Panc1 (cell line): Measurements from ENCODE around the gene NCAM2. TPM values are rescaled to one million over a fixed set of nuclear protein-coding genes. Genes with fewer than 3 reads are reported as not detected.

Experiments used
- ATAC-seq: fragments of 200-7000 bp; cut with Tn5 transposase; 2 replicates; pipeline ENCODE4 v1.9.1; 2020; ENCODE audit warnings: mild to moderate bottlenecking, moderate library complexity
- BruUV-seq: library from RNA; stranded (reverse); fragments of 400-500 nt; replicated peaks from 2 replicates; lab custom pipeline; 2021; lab: Mats Ljungman, UMichigan
- CTCF ChIA-PET: fragments of 300-600 bp; sonication (Branson Sonifier 250); formaldehyde crosslinking; loops from one replicate; lab custom pipeline; 2022; ENCODE audit warnings: antibody characterized with exemption; lab: Charles Lee
- POLR2A ChIA-PET: fragments of 300-600 bp; sonication (Branson Sonifier 250); formaldehyde crosslinking; loops from one replicate; lab custom pipeline; 2022; ENCODE audit warnings: antibody characterized with exemption; lab: Charles Lee
- DNase-seq: peaks from one replicate; pipeline ENCODE4 v3.0.0-alpha.2; 2010; ENCODE audit warnings: low read depth, low spot score
- H3K27ac ChIP-seq: 2 replicates; pipeline ENCODE4 v1.5.1; 2011; ENCODE audit warnings: mild to moderate bottlenecking, low read length, inconsistent platforms
- H3K27me3 ChIP-seq: fragments of 200-500 bp; sonication (Bioruptor generic); 2 replicates; pipeline ENCODE4 v1.6.0; 2014; ENCODE audit warnings: low read length, inconsistent platforms; ENCODE audit not compliant: control insufficient read depth, insufficient read depth
- H3K36me3 ChIP-seq: fragments of 200-500 bp; sonication (Bioruptor generic); 2 replicates; pipeline ENCODE4 v1.5.1; 2014; ENCODE audit warnings: inconsistent platforms, mild to moderate bottlenecking, low read length, moderate library complexity; ENCODE audit not compliant: control insufficient read depth, insufficient read depth
- H3K4me1 ChIP-seq: 2 replicates; pipeline ENCODE4 v1.5.1; 2011; ENCODE audit warnings: inconsistent platforms, mild to moderate bottlenecking, low read length, moderate library complexity; ENCODE audit not compliant: control insufficient read depth, insufficient read depth
- H3K4me3 ChIP-seq, 2 experiments: 2 replicates each; pipeline ENCODE4 v1.5.1; 2011 to 2012; ENCODE audit warnings: low read depth in 2 of 2, low read length in 2 of 2, mild to moderate bottlenecking in 2 of 2, inconsistent platforms in 1 of 2, moderate library complexity in 1 of 2
- H3K9me3 ChIP-seq: fragments of 200-500 bp; sonication (Bioruptor generic); 2 replicates; pipeline ENCODE4 v1.5.1; 2014; ENCODE audit warnings: low read depth, mild to moderate bottlenecking, inconsistent platforms, low read length, moderate library complexity; ENCODE audit not compliant: control insufficient read depth, insufficient read depth
- POLR2AphosphoS5 ChIP-seq: IDR thresholded peaks from 2 replicates; pipeline ENCODE4 v1.6.1; 2012; ENCODE audit warnings: mild to moderate bottlenecking, low read depth, low read length, moderate library complexity
- REST ChIP-seq, 2 experiments: IDR thresholded peaks; 2 replicates each; pipeline ENCODE4 v1.6.1; 2011 to 2012; ENCODE audit warnings: low read depth in 2 of 2, control low read depth in 1 of 2, low read length in 1 of 2, mild to moderate bottlenecking in 1 of 2, moderate library complexity in 1 of 2; ENCODE audit not compliant: insufficient read depth in 1 of 2
- SIN3A ChIP-seq: IDR thresholded peaks from 2 replicates; pipeline ENCODE4 v1.6.1; 2012; ENCODE audit warnings: low read depth, mild to moderate bottlenecking, low read length, moderate library complexity, borderline replicate concordance; ENCODE audit not compliant: insufficient read depth
- TCF7L2 ChIP-seq: IDR thresholded peaks from 2 replicates; pipeline ENCODE4 v1.6.1; 2011; ENCODE audit warnings: mild to moderate bottlenecking, low read depth, low read length, inconsistent platforms
- in situ Hi-C: cut with HindIII; loops from 2 replicates; pipeline ENCODE4 v1.10.0; 2016; ENCODE audit warnings: low sequenced_read_pairs, low pct_unique_long_range_greater_than_20kb
- intact Hi-C: fragments of 100-400 bp; cut with micrococcal nuclease; formaldehyde crosslinking; loops from one replicate; pipeline ENCODE4 v1.10.0; 2022; ENCODE audit not compliant: unreplicated experiment
- total RNA-seq: library from RNA; stranded (reverse); gene quantifications from one replicate; pipeline ENCODE4 v1.2.1, GENCODE V29; 2021; ENCODE audit not compliant: unreplicated experiment
- TF ChIP-seq, protein P1 (sequence below): fragments of 450-650 bp; IDR thresholded peaks from 2 replicates; pipeline ENCODE4 v1.5.1; 2017; ENCODE audit warnings: mild to moderate bottlenecking

The NCAM2 gene
- total RNA-seq, 1 experiment from 2014 or later: 2.2 TPM

DNA sequence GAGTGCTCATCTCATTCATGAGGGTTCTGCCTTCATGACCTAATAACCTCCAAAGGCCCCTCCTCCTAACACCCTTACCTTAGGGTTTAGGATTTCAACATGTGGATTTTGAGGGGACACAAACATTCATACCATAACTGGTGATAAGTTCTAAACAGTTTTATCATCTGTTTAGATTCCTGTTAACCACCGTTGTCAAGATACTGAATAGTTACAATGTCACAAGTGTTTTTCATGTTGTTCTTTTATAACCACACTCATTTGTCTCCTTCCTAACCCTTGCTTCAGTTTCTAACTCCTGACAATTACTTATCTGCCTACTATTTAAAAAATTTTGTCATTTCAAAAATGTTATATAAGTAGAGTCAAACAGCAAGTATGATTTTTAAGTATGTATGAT lies 86.0 kb downstream of the NCAM2 start:
- Histone ChIP-seq H3K27me3 (no peaks in the 10 kb centered on the region), H3K27ac (no peak overlapping the region), H3K4me1 (no peaks in the 10 kb centered on the region), H3K36me3 (no peaks in the 10 kb centered on the region), H3K4me3 (no peak overlapping the region), H3K9me3 (no peaks in the 10 kb centered on the region)
- no peak for ATAC-seq
- DNase-seq: no peak
- ChIA-PET CTCF (no interaction called here), POLR2A (no interaction called here)
- in situ Hi-C loops (no loop called here), intact Hi-C loops (no loop called here)
- TF ChIP-seq, protein P1, sequence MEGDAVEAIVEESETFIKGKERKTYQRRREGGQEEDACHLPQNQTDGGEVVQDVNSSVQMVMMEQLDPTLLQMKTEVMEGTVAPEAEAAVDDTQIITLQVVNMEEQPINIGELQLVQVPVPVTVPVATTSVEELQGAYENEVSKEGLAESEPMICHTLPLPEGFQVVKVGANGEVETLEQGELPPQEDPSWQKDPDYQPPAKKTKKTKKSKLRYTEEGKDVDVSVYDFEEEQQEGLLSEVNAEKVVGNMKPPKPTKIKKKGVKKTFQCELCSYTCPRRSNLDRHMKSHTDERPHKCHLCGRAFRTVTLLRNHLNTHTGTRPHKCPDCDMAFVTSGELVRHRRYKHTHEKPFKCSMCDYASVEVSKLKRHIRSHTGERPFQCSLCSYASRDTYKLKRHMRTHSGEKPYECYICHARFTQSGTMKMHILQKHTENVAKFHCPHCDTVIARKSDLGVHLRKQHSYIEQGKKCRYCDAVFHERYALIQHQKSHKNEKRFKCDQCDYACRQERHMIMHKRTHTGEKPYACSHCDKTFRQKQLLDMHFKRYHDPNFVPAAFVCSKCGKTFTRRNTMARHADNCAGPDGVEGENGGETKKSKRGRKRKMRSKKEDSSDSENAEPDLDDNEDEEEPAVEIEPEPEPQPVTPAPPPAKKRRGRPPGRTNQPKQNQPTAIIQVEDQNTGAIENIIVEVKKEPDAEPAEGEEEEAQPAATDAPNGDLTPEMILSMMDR: no peak
- TF ChIP-seq TCF7L2: no peak
- no peak for TF ChIP-seq REST (IDR thresholded peaks at IDR 0.05; ENCODE audit: insufficient read depth in 1 of 2, low read depth in 2 of 2, low read length in 1 of 2)
- TF ChIP-seq POLR2AphosphoS5: no peak
- TF ChIP-seq SIN3A: no peak
- no TSS peak for BruUV-seq

DNA sequence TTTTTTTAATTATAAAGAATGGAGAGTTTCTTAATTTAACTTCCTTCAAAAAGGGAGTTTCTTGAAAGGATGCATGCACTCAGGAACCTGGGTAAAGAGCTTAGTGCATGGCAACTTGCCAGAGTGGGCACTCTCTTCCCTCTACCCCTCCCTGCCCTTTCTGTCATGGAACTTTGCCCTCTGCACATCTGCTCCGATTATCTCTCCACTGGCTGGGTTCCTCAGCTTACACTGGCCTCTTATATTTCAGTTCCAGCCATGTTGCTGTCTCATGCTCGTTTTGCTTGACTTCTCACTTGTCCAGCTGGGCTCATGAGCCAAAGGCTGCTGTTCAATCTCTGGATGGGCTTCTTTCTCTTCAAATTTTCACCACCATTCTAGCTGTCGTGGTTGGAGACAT lies 87.0 kb downstream of the NCAM2 start:
- H3K36me3 ChIP-seq: no peaks in the 10 kb centered on the region
- in situ Hi-C loops: no loop called here
- POLR2A ChIA-PET: no interaction called here
- TF ChIP-seq, protein P1: no peak
- no peak for TF ChIP-seq SIN3A
- no peak overlapping the region for H3K27ac ChIP-seq
- no peaks in the 10 kb centered on the region for H3K27me3 ChIP-seq
- H3K4me1 ChIP-seq: no peaks in the 10 kb centered on the region
- H3K4me3 ChIP-seq: no peak overlapping the region
- no peaks in the 10 kb centered on the region for H3K9me3 ChIP-seq
- CTCF ChIA-PET: no interaction called here
- no TSS peak for BruUV-seq
- intact Hi-C loops: no loop called here
- no peak for DNase-seq
- no peak for ATAC-seq

GRCh38 chr21:21096956-21097355 lies 98.7 kb downstream of the NCAM2 start:
- Histone ChIP-seq H3K27ac (no peak overlapping the region), H3K4me1 (no peaks in the 10 kb centered on the region), H3K27me3 (no peaks in the 10 kb centered on the region), H3K9me3 (no peaks in the 10 kb centered on the region), H3K4me3 (no peak overlapping the region), H3K36me3 (no peaks in the 10 kb centered on the region)
- intact Hi-C loops: no loop called here
- ChIA-PET CTCF (no interaction called here), POLR2A (no interaction called here)
- DNase-seq (no peak), ATAC-seq (no peak)
- no TSS peak for BruUV-seq
- in situ Hi-C loops: no loop called here
- TF ChIP-seq TCF7L2 (no peak), REST (IDR thresholded peaks at IDR 0.05; ENCODE audit: insufficient read depth in 1 of 2, low read depth in 2 of 2, low read length in 1 of 2) (no peak), POLR2AphosphoS5 (no peak), SIN3A (no peak)
- TF ChIP-seq, protein P1: no peak
